HCT116 (cell line): ENCODE data around the gene A2ML1. TPM values are rescaled to one million over a fixed set of nuclear protein-coding genes. Genes with fewer than 3 reads are reported as not detected.

Experiments
- ATAC-seq: fragments of 200-7000 bp; cut with Tn5 transposase; 2 replicates; pipeline ENCODE4 v1.9.1; 2020; ENCODE audit warnings: mild to moderate bottlenecking, moderate library complexity
- BruUV-seq: library from RNA; stranded (reverse); fragments of 400-500 nt; replicated peaks from 2 replicates; lab custom pipeline; 2021; lab: Mats Ljungman, UMichigan
- CTCF ChIA-PET: fragments of 300-600 bp; sonication (Branson Sonifier 250); formaldehyde crosslinking; loops from one replicate; lab custom pipeline; 2021; ENCODE audit warnings: antibody characterized with exemption; lab: Charles Lee
- POLR2A ChIA-PET: fragments of 300-600, 350-600 bp; sonication (Branson Sonifier 250); formaldehyde crosslinking; loops from one replicate; lab custom pipeline; 2021; ENCODE audit warnings: antibody characterized with exemption; lab: Charles Lee
- RAD21 ChIA-PET, 2 experiments: fragments of 300-600 bp; sonication (Branson Sonifier 250); formaldehyde crosslinking; loops; one replicate each; lab custom pipeline; 2023; ENCODE audit warnings: low total read pairs in 2 of 2; ENCODE audit not compliant: uncharacterized antibody in 2 of 2, unreplicated experiment in 2 of 2, low non-redundant PET in 1 of 2; lab: Charles Lee
- DNase-seq: peaks from one replicate; pipeline ENCODE4 v3.0.0-alpha.2; 2010; ENCODE audit warnings: low read depth, low spot score
- H2AFZ ChIP-seq: fragments of 200-600 bp; shearing (Covaris generic), sonication (generic); 2 replicates; pipeline ENCODE4 v1.6.1; 2017; ENCODE audit warnings: low read depth, mixed run types, mixed read lengths, antibody characterized with exemption, low read length; ENCODE audit not compliant: poor library complexity, severe bottlenecking
- H3K27ac ChIP-seq: 2 replicates; pipeline ENCODE4 v1.5.1; 2012; ENCODE audit warnings: low read depth, low read length
- H3K27me3 ChIP-seq: fragments of 200-600 bp; sonication (generic); 2 replicates; pipeline ENCODE4 v1.6.1; 2016; ENCODE audit warnings: mixed run types, low read length, mixed read lengths; ENCODE audit not compliant: insufficient read depth
- H3K36me3 ChIP-seq, 2 experiments: fragments of 200-500 bp in 1 of 2; fragments of 200-600 bp in 1 of 2; sonication (Bioruptor generic) in 1 of 2; sonication (generic) in 1 of 2; 2 replicates each; pipeline versions ENCODE4 v1.5.1 to v1.6.1; 2014 to 2016; ENCODE audit warnings: low read length in 2 of 2, inconsistent platforms in 1 of 2, mixed read lengths in 1 of 2, mixed run types in 1 of 2; ENCODE audit not compliant: insufficient read depth in 2 of 2, control insufficient read depth in 1 of 2
- H3K4me1 ChIP-seq, 2 experiments: fragments of 200-600 bp in 1 of 2; sonication (generic) in 1 of 2; 2 replicates each; pipeline versions ENCODE4 v1.5.1 to v1.6.1; 2012 to 2017; ENCODE audit warnings: low read length in 2 of 2, inconsistent platforms in 1 of 2, mild to moderate bottlenecking in 1 of 2, mixed read lengths in 1 of 2, mixed run types in 1 of 2, moderate library complexity in 1 of 2; ENCODE audit not compliant: insufficient read depth in 2 of 2, control insufficient read depth in 1 of 2
- H3K4me2 ChIP-seq: fragments of 200-600 bp; sonication (generic); 2 replicates; pipeline ENCODE4 v1.6.1; 2017; ENCODE audit warnings: mixed run types, low read length, mixed read lengths
- H3K4me3 ChIP-seq, 2 experiments: fragments of 200-600 bp in 1 of 2; sonication (generic) in 1 of 2; replicated peaks in 1 of 2; 2 replicates each; pipeline ENCODE4 v1.5.1; 2011 to 2016; ENCODE audit warnings: low read length in 2 of 2, control low read depth in 1 of 2, low read depth in 1 of 2, mild to moderate bottlenecking in 1 of 2, mixed read lengths in 1 of 2, mixed run types in 1 of 2
- H3K79me2 ChIP-seq: fragments of 200-600 bp; sonication (generic); 2 replicates; pipeline ENCODE4 v1.6.1; 2017; ENCODE audit warnings: mild to moderate bottlenecking, mixed run types, low read length, moderate library complexity, mixed read lengths; ENCODE audit not compliant: insufficient read depth
- H3K9ac ChIP-seq: fragments of 200-600 bp; sonication (generic); 2 replicates; pipeline ENCODE4 v1.6.1; 2016; ENCODE audit warnings: low read length, mixed read lengths
- H3K9me2 ChIP-seq: fragments of 200-600 bp; sonication (generic), shearing (Covaris generic); 2 replicates; pipeline ENCODE4 v1.6.1; 2017; ENCODE audit warnings: mixed run types, mild to moderate bottlenecking, moderate library complexity; ENCODE audit not compliant: insufficient read depth
- H3K9me3 ChIP-seq, 2 experiments: fragments of 200-500 bp in 1 of 2; fragments of 200-600 bp in 1 of 2; sonication (Bioruptor generic) in 1 of 2; sonication (generic) in 1 of 2; 2 replicates each; pipeline ENCODE4 v1.6.1; 2014 to 2017; ENCODE audit warnings: low read length in 2 of 2, mixed read lengths in 2 of 2, inconsistent platforms in 1 of 2, low read depth in 1 of 2, mild to moderate bottlenecking in 1 of 2, mixed run types in 1 of 2, moderate library complexity in 1 of 2; ENCODE audit not compliant: control insufficient read depth in 1 of 2, insufficient read depth in 1 of 2
- H4K20me1 ChIP-seq: fragments of 200-600 bp; sonication (generic), shearing (Covaris generic); 2 replicates; pipeline ENCODE4 v1.6.1; 2017; ENCODE audit warnings: mixed run types, mild to moderate bottlenecking, moderate library complexity; ENCODE audit not compliant: insufficient read depth
- CBX3 ChIP-seq: IDR thresholded peaks from 2 replicates; pipeline ENCODE4 v1.6.1; 2012; ENCODE audit warnings: low read depth
- CTCF ChIP-seq, 3 experiments: fragments of 200-600 bp in 1 of 3; sonication (generic) in 1 of 3; IDR thresholded peaks in 2 of 3; conservative IDR thresholded peaks in 1 of 3; 2 replicates each; pipeline ENCODE4 v1.5.1; 2012 to 2017; ENCODE audit warnings: low read depth in 2 of 3, low read length in 2 of 3, antibody characterized with exemption in 1 of 3, borderline replicate concordance in 1 of 3, control low read depth in 1 of 3, mild to moderate bottlenecking in 1 of 3, mixed read lengths in 1 of 3, mixed run types in 1 of 3, moderate library complexity in 1 of 3; ENCODE audit not compliant: insufficient read depth in 1 of 3
- EGR1 ChIP-seq: IDR thresholded peaks from 2 replicates; pipeline ENCODE4 v1.6.1; 2012; ENCODE audit warnings: low read depth
- EZH2 ChIP-seq: fragments of 200-600 bp; sonication (generic); IDR thresholded peaks from 2 replicates; pipeline ENCODE4 v1.6.1; 2017; ENCODE audit warnings: antibody characterized with exemption, mixed run types
- FOSL1 ChIP-seq: IDR thresholded peaks from 2 replicates; pipeline ENCODE4 v1.6.1; 2012; ENCODE audit warnings: low read depth
- JUND ChIP-seq: IDR thresholded peaks from 2 replicates; pipeline ENCODE4 v1.6.1; 2012
- MAX ChIP-seq: IDR thresholded peaks from 2 replicates; pipeline ENCODE4 v1.6.1; 2012
- POLR2AphosphoS5 ChIP-seq: IDR thresholded peaks from 2 replicates; pipeline ENCODE4 v1.6.1; 2011; ENCODE audit warnings: mild to moderate bottlenecking, low read depth, low read length, moderate library complexity
- RAD21 ChIP-seq: IDR thresholded peaks from 2 replicates; pipeline ENCODE4 v1.6.1; 2012; ENCODE audit warnings: low read depth, mild to moderate bottlenecking
- SIN3A ChIP-seq: IDR thresholded peaks from 2 replicates; pipeline ENCODE4 v1.6.1; 2012; ENCODE audit warnings: low read depth
- SP1 ChIP-seq: IDR thresholded peaks from 2 replicates; pipeline ENCODE4 v1.6.1; 2012; ENCODE audit warnings: low read depth
- TCF7L2 ChIP-seq: IDR thresholded peaks from 2 replicates; pipeline ENCODE4 v1.7.0; 2011; ENCODE audit warnings: borderline replicate concordance, inconsistent platforms; ENCODE audit not compliant: insufficient read depth, insufficient read length; ENCODE audit errors: extremely low read depth
- ZNF274 ChIP-seq: fragments of 200-500 bp; sonication (Bioruptor generic); IDR thresholded peaks from 2 replicates; pipeline ENCODE4 v1.6.1; 2014; ENCODE audit warnings: mild to moderate bottlenecking, low read depth, low read length, inconsistent platforms
- intact Hi-C: fragments of 100-400 bp; cut with micrococcal nuclease; formaldehyde crosslinking; loops from 2 replicates; pipeline ENCODE4 v1.10.0; 2022
- total RNA-seq: library from RNA; stranded (reverse); gene quantifications from one replicate; pipeline ENCODE4 v1.2.1, GENCODE V29; 2021; ENCODE audit not compliant: unreplicated experiment

Gene A2ML1
- total RNA-seq, 1 experiment from 2014 or later: not detected

- Histone ChIP-seq H3K27ac (no peak overlapping the region), H3K4me3 (no peak overlapping the region), H4K20me1 (no peaks in the 10 kb centered on the region), H3K36me3 (no peaks in the 10 kb centered on the region), H3K27me3 (peaks cover 8% of the 10 kb centered on the region; the same call in 1 of the 2 replicates), H3K9me2 (no peaks in the 10 kb centered on the region), H2AFZ (no peak overlapping the region), H3K9me3 (no peaks in the 10 kb centered on the region), H3K79me2 (no peaks in the 10 kb centered on the region), H3K4me1 (no peaks in the 10 kb centered on the region), H3K9ac (no peak overlapping the region), H3K4me2 (no peak overlapping the region)
- no peak for TF ChIP-seq EGR1
- TF ChIP-seq CBX3: no peak
- no peak for TF ChIP-seq ZNF274
- TF ChIP-seq SIN3A: no peak
- TF ChIP-seq SP1: no peak
- no peak for TF ChIP-seq POLR2AphosphoS5
- no peak for TF ChIP-seq RAD21
- TF ChIP-seq MAX: no peak
- no peak for TF ChIP-seq EZH2
- TF ChIP-seq TCF7L2: no peak
- no peak for TF ChIP-seq JUND
- TF ChIP-seq FOSL1: no peak
- TF ChIP-seq CTCF (IDR thresholded peaks at IDR 0.05 in 2 of 3, conservative IDR thresholded peaks at IDR 0.05 in 1 of 3; ENCODE audit: borderline replicate concordance in 1 of 3, insufficient read depth in 1 of 3, low read depth in 2 of 3, low read length in 2 of 3): no peak
- ChIA-PET POLR2A (no interaction called here), CTCF (no interaction called here), RAD21 (no interaction called here)
- intact Hi-C loops: no loop called here
- ATAC-seq (no peak), DNase-seq (no peak)
- no TSS peak for BruUV-seq
Measured at GRCh38 chr12:8846305-8846704, 23.9 kb downstream of the A2ML1 start.
